Astrocyte of the spinal cord (primary cell): ENCODE results near the gene HMGB2.

Experiments used
- DNase-seq: peaks from one replicate; pipeline ENCODE4 v3.0.0; 2011; ENCODE audit warnings: low read depth, low spot score
- H3K4me3 ChIP-seq: 2 replicates; pipeline ENCODE4 v1.5.1; 2011; ENCODE audit warnings: low read depth, mild to moderate bottlenecking, low read length, moderate library complexity
- CTCF ChIP-seq: IDR thresholded peaks from 2 replicates; pipeline ENCODE4 v1.5.1; 2012; ENCODE audit warnings: low read depth, mild to moderate bottlenecking, low read length, inconsistent platforms
- in situ Hi-C: cut with HindIII; loops from 2 replicates; pipeline ENCODE4 v1.10.0; 2017; ENCODE audit warnings: low sequenced_read_pairs

The HMGB2 gene

GRCh38 chr4:173334085-173334890, at the start of gene HMGB2:
Gene HMGB2, minus strand, starts transcription at chr4:173334358. Its CDS starts 709 bp downstream, at chr4:173333649.
- no peak for TF ChIP-seq CTCF

GRCh38 chr4:173382349-173382748, 48.2 kb upstream of the HMGB2 start:
- in situ Hi-C loops: no loop called here
- no peak overlapping the region for H3K4me3 ChIP-seq
- DNase-seq: no peak
- no peak for TF ChIP-seq CTCF

More at GRCh38 chr4:173334085-173334890, at the start of gene HMGB2:
- peak within 1 kb of the TSS; percentile 98 for H3K4me3 ChIP-seq
- in situ Hi-C loops: no loop called here
- DNase-seq: peak; percentile 100

- in situ Hi-C loops: no loop called here
- no peak for DNase-seq
- H3K4me3 ChIP-seq: no peak overlapping the region
- TF ChIP-seq CTCF: no peak
These were observed 47.5 kb upstream of the HMGB2 start for GRCh38 chr4:173381610-173382009.

GRCh38 chr4:173380987-173381386, 46.8 kb upstream of the HMGB2 start:
- in situ Hi-C loops: no loop called here
- no peak overlapping the region for H3K4me3 ChIP-seq

GRCh38 chr4:173379929-173380328, 45.8 kb upstream of the HMGB2 start:
- no peak overlapping the region for H3K4me3 ChIP-seq
- no peak for DNase-seq
- in situ Hi-C loops: no loop called here
- no peak for TF ChIP-seq CTCF

More at GRCh38 chr4:173380987-173381386, 46.8 kb upstream of the HMGB2 start:
- no peak for TF ChIP-seq CTCF
- no peak for DNase-seq

- no peak overlapping the region for H3K4me3 ChIP-seq
- in situ Hi-C loops: no loop called here
- DNase-seq: no peak
- TF ChIP-seq CTCF: no peak
These were observed 40.4 kb upstream of the HMGB2 start for GRCh38 chr4:173374588-173374987.
